GM12872 (cell line): ENCODE measurements around the gene NUP35.

Source experiments
- TF ChIP-seq, protein P1 (sequence below): IDR thresholded peaks from 3 replicates; pipeline ENCODE4 v1.5.1; 2011; ENCODE audit warnings: low read depth, mild to moderate bottlenecking, low read length, moderate library complexity; ENCODE audit not compliant: insufficient read depth

Gene NUP35

GRCh38 chr2:183124222-183124956 is at the start of gene NUP35:
Gene NUP35, plus strand, starts transcription at chr2:183124443. Its CDS starts 15 bp downstream, at chr2:183124458.
- TF ChIP-seq, protein P1, sequence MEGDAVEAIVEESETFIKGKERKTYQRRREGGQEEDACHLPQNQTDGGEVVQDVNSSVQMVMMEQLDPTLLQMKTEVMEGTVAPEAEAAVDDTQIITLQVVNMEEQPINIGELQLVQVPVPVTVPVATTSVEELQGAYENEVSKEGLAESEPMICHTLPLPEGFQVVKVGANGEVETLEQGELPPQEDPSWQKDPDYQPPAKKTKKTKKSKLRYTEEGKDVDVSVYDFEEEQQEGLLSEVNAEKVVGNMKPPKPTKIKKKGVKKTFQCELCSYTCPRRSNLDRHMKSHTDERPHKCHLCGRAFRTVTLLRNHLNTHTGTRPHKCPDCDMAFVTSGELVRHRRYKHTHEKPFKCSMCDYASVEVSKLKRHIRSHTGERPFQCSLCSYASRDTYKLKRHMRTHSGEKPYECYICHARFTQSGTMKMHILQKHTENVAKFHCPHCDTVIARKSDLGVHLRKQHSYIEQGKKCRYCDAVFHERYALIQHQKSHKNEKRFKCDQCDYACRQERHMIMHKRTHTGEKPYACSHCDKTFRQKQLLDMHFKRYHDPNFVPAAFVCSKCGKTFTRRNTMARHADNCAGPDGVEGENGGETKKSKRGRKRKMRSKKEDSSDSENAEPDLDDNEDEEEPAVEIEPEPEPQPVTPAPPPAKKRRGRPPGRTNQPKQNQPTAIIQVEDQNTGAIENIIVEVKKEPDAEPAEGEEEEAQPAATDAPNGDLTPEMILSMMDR: no peak

DNA sequence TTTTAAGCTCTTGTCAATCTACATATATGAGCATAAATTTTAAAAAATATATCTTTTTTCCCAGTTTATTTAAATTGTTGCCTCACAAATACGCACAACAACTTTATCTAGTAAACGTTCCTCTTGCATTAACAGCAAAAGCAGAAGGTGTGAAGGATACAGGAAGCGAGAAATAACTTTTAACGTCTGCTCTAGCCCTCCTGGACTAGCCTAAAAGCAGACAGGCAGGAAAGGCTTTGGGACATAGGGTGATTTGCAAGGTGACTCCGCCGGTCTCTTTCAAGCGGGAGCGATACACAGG is 46.1 kb upstream of the NUP35 start:
- TF ChIP-seq, protein P1: no peak

GRCh38 chr2:183078464-183079138 is 45.6 kb upstream of the NUP35 start, which contains the start of gene DUSP19:
Gene DUSP19, plus strand, starts transcription at chr2:183078747. Its CDS starts 187 bp downstream, at chr2:183078934.
- TF ChIP-seq, protein P1: no peak

- TF ChIP-seq, protein P1: no peak
These were observed 45.0 kb upstream of the NUP35 start for GRCh38 chr2:183079139-183079775.

- TF ChIP-seq, protein P1: no peak
These were observed 42.3 kb upstream of the NUP35 start for GRCh38 chr2:183081911-183082310.

- TF ChIP-seq, protein P1: no peak
These were observed 36.2 kb upstream of the NUP35 start for GRCh38 chr2:183088061-183088460.

- TF ChIP-seq, protein P1: no peak
These were observed 34.9 kb upstream of the NUP35 start for GRCh38 chr2:183089192-183089851.
